Endometrium (tissue), 2 donors: Measurements from ENCODE around the gene PTPRG.

ENCODE experiments used
- FAIRE-seq: peaks from 2 replicates; lab custom pipeline; 2012; peaks lifted over from hg19 to GRCh38; lab: Jason Lieb, UNC
- donor health status: control.
- donor health status: control.

PTPRG gene

GRCh38 chr3:62189376-62189698 is 628.0 kb downstream of the PTPRG start:
- FAIRE-seq, result no peak

- FAIRE-seq, result no peak
These were observed 631.5 kb downstream of the PTPRG start for GRCh38 chr3:62192891-62193290.

GRCh38 chr3:62193586-62194345 is 632.4 kb downstream of the PTPRG start:
- no peak for FAIRE-seq

GRCh38 chr3:62197350-62198012 is 636.1 kb downstream of the PTPRG start:
- no peak for FAIRE-seq

- FAIRE-seq, result no peak
These were observed 637.8 kb downstream of the PTPRG start for GRCh38 chr3:62199126-62199525.

GRCh38 chr3:62201438-62202035 is 640.2 kb downstream of the PTPRG start:
- FAIRE-seq, result peak; percentile 91

- no peak for FAIRE-seq
These were observed 641.8 kb downstream of the PTPRG start for GRCh38 chr3:62203152-62203551.

- no peak for FAIRE-seq
These were observed 642.2 kb downstream of the PTPRG start for GRCh38 chr3:62203561-62203960.

- no peak for FAIRE-seq
These were observed 645.8 kb downstream of the PTPRG start for GRCh38 chr3:62207197-62207596.

- FAIRE-seq, result no peak
These were observed 647.0 kb downstream of the PTPRG start for GRCh38 chr3:62208385-62208784.

GRCh38 chr3:62209101-62209500 is 647.7 kb downstream of the PTPRG start:
- FAIRE-seq, result no peak

GRCh38 chr3:62210011-62210410 is 648.6 kb downstream of the PTPRG start:
- FAIRE-seq, result no peak

- FAIRE-seq, result no peak
These were observed 650.5 kb downstream of the PTPRG start for GRCh38 chr3:62211675-62212429.

- no peak for FAIRE-seq
These were observed 653.5 kb downstream of the PTPRG start for GRCh38 chr3:62214850-62215249.

- no peak for FAIRE-seq
These were observed 659.2 kb downstream of the PTPRG start for GRCh38 chr3:62220616-62221015.

- no peak for FAIRE-seq
These were observed 663.7 kb downstream of the PTPRG start for GRCh38 chr3:62225051-62225450.

GRCh38 chr3:62226601-62227339 is 665.4 kb downstream of the PTPRG start:
- no peak for FAIRE-seq

GRCh38 chr3:62228467-62228866 is 667.1 kb downstream of the PTPRG start:
- no peak for FAIRE-seq

GRCh38 chr3:62229211-62229610 is 667.8 kb downstream of the PTPRG start:
- no peak for FAIRE-seq

GRCh38 chr3:62229908-62230307 is 668.5 kb downstream of the PTPRG start:
- FAIRE-seq, result no peak

GRCh38 chr3:62233065-62233464 is 671.7 kb downstream of the PTPRG start:
- no peak for FAIRE-seq

- no peak for FAIRE-seq
These were observed 674.6 kb downstream of the PTPRG start for GRCh38 chr3:62236016-62236415.
